ENCODE results near the gene NR6A1.

Gene NR6A1

DNA sequence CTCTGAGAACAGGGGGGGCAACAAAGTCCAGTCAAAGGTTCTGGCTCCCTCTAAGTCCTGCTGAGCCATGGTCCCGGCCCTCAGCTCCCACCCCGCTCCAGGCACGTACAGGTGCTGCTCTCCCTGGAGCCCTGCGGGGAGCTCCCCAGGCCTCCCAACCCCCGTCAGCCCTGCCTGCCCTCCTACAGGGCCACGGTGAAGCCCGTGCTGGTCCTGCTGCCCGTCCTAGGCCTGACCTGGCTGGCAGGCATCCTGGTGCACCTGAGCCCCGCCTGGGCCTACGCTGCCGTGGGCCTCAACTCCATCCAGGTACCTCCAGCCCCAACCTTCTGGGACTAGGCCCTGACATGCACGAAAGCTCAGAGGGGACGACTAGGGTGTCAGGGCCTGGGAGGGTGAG is 300.8 kb downstream of the NR6A1 start:
- H3K36me3 ChIP-seq: no peaks in the 10 kb centered on the region
- DNase-seq: no peak
- TF ChIP-seq, protein P1, sequence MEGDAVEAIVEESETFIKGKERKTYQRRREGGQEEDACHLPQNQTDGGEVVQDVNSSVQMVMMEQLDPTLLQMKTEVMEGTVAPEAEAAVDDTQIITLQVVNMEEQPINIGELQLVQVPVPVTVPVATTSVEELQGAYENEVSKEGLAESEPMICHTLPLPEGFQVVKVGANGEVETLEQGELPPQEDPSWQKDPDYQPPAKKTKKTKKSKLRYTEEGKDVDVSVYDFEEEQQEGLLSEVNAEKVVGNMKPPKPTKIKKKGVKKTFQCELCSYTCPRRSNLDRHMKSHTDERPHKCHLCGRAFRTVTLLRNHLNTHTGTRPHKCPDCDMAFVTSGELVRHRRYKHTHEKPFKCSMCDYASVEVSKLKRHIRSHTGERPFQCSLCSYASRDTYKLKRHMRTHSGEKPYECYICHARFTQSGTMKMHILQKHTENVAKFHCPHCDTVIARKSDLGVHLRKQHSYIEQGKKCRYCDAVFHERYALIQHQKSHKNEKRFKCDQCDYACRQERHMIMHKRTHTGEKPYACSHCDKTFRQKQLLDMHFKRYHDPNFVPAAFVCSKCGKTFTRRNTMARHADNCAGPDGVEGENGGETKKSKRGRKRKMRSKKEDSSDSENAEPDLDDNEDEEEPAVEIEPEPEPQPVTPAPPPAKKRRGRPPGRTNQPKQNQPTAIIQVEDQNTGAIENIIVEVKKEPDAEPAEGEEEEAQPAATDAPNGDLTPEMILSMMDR (IDR thresholded peaks at IDR 0.05; ENCODE audit: low read depth, low read length): no peak
- no peaks in the 10 kb centered on the region for H3K9me3 ChIP-seq
- no peaks in the 10 kb centered on the region for H3K4me1 ChIP-seq
- no peak overlapping the region for H3K4me3 ChIP-seq (ENCODE audit: low read depth, low read length)
- H3K27me3 ChIP-seq: no peaks in the 10 kb centered on the region

DNA sequence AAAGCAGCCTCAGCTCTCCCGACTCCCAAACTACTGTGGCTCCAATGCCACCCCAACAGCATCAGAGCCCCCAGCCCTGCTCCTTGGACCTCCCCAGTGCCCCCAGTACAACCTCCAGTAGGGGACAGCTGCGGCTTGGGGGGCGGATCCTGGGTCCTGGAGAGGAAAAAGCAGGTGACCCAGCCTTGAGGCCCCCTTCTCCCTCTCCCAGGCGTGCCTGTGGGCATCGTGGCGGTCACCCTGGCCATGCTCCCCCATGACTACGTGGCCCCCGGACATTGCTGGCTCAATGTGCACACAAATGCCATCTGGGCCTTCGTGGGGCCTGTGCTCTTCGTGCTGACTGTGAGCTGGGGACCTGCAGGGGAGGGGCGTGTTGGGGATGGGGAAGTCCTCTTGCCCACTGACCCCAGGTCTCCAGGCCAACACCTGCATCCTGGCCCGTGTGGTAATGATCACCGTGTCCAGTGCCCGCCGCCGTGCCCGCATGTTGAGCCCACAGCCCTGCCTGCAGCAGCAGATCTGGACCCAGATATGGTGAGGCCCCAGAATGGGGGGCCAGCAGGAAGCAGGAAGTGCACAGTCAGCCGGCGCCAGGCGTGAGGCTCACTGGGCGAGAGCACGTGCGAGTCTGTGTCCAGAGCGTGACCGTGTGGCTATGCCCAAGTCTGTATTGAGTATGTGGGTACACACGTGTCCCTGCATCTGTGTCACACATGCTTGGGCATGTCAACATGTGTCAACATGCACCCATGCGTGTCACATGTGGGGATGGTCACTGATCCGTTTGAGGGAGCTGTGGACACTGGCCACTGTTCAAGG is 301.9 kb downstream of the NR6A1 start:
- Histone ChIP-seq H3K4me3 (ENCODE audit: low read depth, low read length) (no peak overlapping the region), H3K36me3 (no peaks in the 10 kb centered on the region), H3K27me3 (no peaks in the 10 kb centered on the region), H3K4me1 (no peaks in the 10 kb centered on the region), H3K9me3 (no peaks in the 10 kb centered on the region; the same call in 1 of the 2 replicates)
- TF ChIP-seq, protein P1 (IDR thresholded peaks at IDR 0.05; ENCODE audit: low read depth, low read length): no peak
- no peak for DNase-seq

DNA sequence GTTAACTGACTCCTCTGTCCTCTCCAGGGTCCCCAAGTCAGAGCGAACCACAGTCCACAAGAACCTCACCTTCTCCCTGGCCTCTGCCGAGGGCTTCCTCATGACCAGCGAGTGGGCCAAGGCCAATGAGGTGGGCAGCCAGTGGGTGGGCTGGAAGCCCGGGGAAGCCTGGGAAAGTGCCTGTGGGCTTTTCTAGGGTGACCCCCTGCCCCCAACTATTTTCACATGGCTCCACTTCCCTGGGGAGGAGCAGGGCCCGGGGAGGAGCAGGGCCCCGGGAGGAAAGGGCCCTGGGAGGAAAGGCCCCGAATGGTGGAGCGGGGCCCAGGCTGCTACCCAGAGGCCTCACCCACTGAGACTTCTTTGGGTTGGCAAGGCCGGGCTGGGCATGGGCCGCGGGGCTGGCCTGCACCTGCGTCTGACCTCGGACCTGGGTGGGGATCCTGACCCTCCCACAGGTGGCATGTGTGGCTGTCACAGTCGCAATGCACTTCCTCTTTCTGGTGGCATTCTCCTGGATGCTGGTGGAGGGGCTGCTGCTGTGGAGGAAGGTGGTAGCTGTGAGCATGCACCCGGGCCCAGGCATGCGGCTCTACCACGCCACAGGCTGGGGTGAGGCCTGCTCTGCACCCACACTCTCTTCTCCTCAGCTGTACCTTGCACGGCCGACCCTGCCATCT is 302.9 kb downstream of the NR6A1 start:
- no peaks in the 10 kb centered on the region; the same call in 1 of the 2 replicates for H3K9me3 ChIP-seq
- no peak overlapping the region for H3K4me3 ChIP-seq (ENCODE audit: low read depth, low read length)
- no peaks in the 10 kb centered on the region for H3K27me3 ChIP-seq
- no peaks in the 10 kb centered on the region for H3K36me3 ChIP-seq
- H3K4me1 ChIP-seq: no peaks in the 10 kb centered on the region
- DNase-seq: no peak
- TF ChIP-seq, protein P1 (IDR thresholded peaks at IDR 0.05; ENCODE audit: low read depth, low read length): no peak

DNA sequence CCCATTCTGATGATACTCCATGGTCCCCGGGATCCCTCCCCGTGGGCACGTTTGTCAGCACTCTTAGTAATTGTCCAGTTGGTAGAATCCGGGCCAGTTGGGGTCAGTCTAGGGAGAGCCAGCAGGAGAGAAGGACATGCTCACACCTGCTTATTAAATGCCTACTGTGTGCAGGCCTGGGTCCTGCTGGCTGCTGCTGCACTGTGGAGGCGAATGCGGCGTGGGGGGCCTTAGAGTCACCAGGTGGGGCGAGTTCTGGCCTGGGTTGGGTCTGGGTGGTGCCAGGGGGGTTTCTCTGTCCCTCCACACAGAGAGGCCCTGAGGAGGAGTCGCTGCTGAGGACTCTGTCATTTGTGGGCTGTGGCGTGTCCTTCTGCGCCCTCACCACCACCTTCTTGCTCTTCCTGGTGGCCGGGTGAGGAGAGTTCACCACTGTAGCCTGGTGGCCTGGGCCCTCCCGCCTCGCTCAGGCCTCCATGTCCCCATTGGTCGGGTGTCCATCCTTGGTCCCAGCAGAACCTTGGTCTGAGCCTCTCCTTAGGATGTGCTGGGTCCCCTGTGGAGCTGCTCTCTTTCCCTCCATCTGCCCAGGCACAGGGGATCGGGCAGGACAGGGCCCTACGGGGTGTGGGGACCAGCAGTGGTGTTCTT is 303.6 kb downstream of the NR6A1 start:
- no peaks in the 10 kb centered on the region for H3K27me3 ChIP-seq
- TF ChIP-seq, protein P1 (IDR thresholded peaks at IDR 0.05; ENCODE audit: low read depth, low read length): no peak
- H3K4me3 ChIP-seq (ENCODE audit: low read depth, low read length): no peak overlapping the region
- H3K9me3 ChIP-seq: no peaks in the 10 kb centered on the region; the same call in 1 of the 2 replicates
- no peaks in the 10 kb centered on the region for H3K4me1 ChIP-seq
- peak; percentile 1 for DNase-seq
- H3K36me3 ChIP-seq: no peaks in the 10 kb centered on the region
